ENCODE measurements around the gene WIF1.

WIF1 gene

DNA sequence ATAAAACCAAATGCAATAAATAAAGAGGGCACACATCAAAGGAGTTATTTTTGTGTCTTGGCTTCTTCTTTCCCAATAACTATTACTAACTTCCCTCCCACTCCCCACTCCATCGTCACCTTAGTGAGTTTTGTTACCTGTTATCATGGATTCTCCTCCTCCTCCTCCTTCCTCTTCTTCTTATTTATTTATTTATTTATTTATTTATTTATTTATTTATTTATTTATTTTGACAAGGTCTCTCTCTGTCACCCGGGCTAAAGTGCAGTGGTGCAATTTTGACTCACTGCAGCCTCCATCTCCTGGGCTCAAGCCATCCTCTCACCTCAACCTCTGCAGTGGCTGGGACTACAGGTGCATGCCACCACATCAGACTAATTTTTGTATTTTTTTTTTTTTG is 26.4 kb downstream of the WIF1 start (continued):
- TF ChIP-seq, protein P1, sequence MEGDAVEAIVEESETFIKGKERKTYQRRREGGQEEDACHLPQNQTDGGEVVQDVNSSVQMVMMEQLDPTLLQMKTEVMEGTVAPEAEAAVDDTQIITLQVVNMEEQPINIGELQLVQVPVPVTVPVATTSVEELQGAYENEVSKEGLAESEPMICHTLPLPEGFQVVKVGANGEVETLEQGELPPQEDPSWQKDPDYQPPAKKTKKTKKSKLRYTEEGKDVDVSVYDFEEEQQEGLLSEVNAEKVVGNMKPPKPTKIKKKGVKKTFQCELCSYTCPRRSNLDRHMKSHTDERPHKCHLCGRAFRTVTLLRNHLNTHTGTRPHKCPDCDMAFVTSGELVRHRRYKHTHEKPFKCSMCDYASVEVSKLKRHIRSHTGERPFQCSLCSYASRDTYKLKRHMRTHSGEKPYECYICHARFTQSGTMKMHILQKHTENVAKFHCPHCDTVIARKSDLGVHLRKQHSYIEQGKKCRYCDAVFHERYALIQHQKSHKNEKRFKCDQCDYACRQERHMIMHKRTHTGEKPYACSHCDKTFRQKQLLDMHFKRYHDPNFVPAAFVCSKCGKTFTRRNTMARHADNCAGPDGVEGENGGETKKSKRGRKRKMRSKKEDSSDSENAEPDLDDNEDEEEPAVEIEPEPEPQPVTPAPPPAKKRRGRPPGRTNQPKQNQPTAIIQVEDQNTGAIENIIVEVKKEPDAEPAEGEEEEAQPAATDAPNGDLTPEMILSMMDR (tag by site-specific recombination; IDR thresholded peaks at IDR 0.05) = no peak
- peak; percentile 66 for TF ChIP-seq ZXDB (tag by site-specific recombination; IDR thresholded peaks at IDR 0.05)
- no peak for TF ChIP-seq ZNF544 (tag by site-specific recombination; IDR thresholded peaks at IDR 0.05)
- peak; percentile 90; the same call in 1 of the 2 replicates for TF ChIP-seq ZNF140 (tag by site-specific recombination; IDR thresholded peaks at IDR 0.05)
- TF ChIP-seq ZFP41 (tag by site-specific recombination; IDR thresholded peaks at IDR 0.05; ENCODE audit: borderline replicate concordance) = no peak
- TF ChIP-seq ZSCAN5A (tag by site-specific recombination; IDR thresholded peaks at IDR 0.05) = no peak
- TF ChIP-seq ZNF660 (tag by site-specific recombination; IDR thresholded peaks at IDR 0.05) = no peak
- TF ChIP-seq ZBTB48 (tag by site-specific recombination; IDR thresholded peaks at IDR 0.05) = no peak
- no peak for TF ChIP-seq OSR2 (tag by site-specific recombination; IDR thresholded peaks at IDR 0.05)
- no peak for TF ChIP-seq ZNF157 (tag by site-specific recombination; IDR thresholded peaks at IDR 0.05)
- TF ChIP-seq ZNF138 (tag by site-specific recombination; IDR thresholded peaks at IDR 0.05; ENCODE audit: borderline replicate concordance) = 0 out of 2 replicates have a peak, but pooled peaks have one; percentile 25
- TF ChIP-seq ZNF596 (tag by site-specific recombination; IDR thresholded peaks at IDR 0.05) = no peak
- TF ChIP-seq SALL2 (tag by site-specific recombination; IDR thresholded peaks at IDR 0.05; ENCODE audit: borderline replicate concordance) = no peak
- peak; percentile 50; the same call in 1 of the 2 replicates for TF ChIP-seq ZNF558 (tag by site-specific recombination; IDR thresholded peaks at IDR 0.05)
- no peak for TF ChIP-seq ZNF112 (tag by site-specific recombination; IDR thresholded peaks at IDR 0.05)
- TF ChIP-seq ZNF549 (tag by site-specific recombination; IDR thresholded peaks at IDR 0.05) = no peak
- TF ChIP-seq ZNF629 (tag by site-specific recombination; IDR thresholded peaks at IDR 0.05) = peak; percentile 33; the same call in 1 of the 2 replicates
- no peak for TF ChIP-seq ZNF37A (tag by site-specific recombination; IDR thresholded peaks at IDR 0.05)
- TF ChIP-seq REPIN1 (tag by site-specific recombination; IDR thresholded peaks at IDR 0.05; ENCODE audit: low read depth) = no peak
- TF ChIP-seq ZNF184 (tag by site-specific recombination; IDR thresholded peaks at IDR 0.05) = no peak
- no peak for TF ChIP-seq SETDB1 (IDR thresholded peaks at IDR 0.05; ENCODE audit: insufficient read length, low read length)
- TF ChIP-seq ZNF776 (tag by site-specific recombination; IDR thresholded peaks at IDR 0.05; ENCODE audit: borderline replicate concordance) = no peak
- TF ChIP-seq ZNF560 (tag by site-specific recombination; IDR thresholded peaks at IDR 0.05; ENCODE audit: borderline replicate concordance) = no peak
- TF ChIP-seq ZNF132 (tag by site-specific recombination; IDR thresholded peaks at IDR 0.05; ENCODE audit: borderline replicate concordance) = no peak
- no peak for TF ChIP-seq KLF9 (tag by site-specific recombination; IDR thresholded peaks at IDR 0.05; ENCODE audit: low read depth)
- no peak for TF ChIP-seq ZFP69B (tag by site-specific recombination; IDR thresholded peaks at IDR 0.05)
- TF ChIP-seq ZNF18 (tag by site-specific recombination; IDR thresholded peaks at IDR 0.05) = no peak
- TF ChIP-seq MZF1 (tag by site-specific recombination; IDR thresholded peaks at IDR 0.05; ENCODE audit: borderline replicate concordance) = no peak; the same call in 1 of the 2 replicates
- peak; percentile 86 for TF ChIP-seq ZNF555 (tag by site-specific recombination; conservative IDR thresholded peaks at IDR 0.05)
- TF ChIP-seq WT1 (tag by site-specific recombination; IDR thresholded peaks at IDR 0.05) = no peak
- TF ChIP-seq ZNF639 (tag by site-specific recombination; IDR thresholded peaks at IDR 0.05) = no peak
- TF ChIP-seq ZBTB7A (tag by site-specific recombination; IDR thresholded peaks at IDR 0.05; ENCODE audit: low read depth) = no peak
- TF ChIP-seq ZNF146 (tag by site-specific recombination; IDR thresholded peaks at IDR 0.05) = no peak
- no peak for TF ChIP-seq ZNF777 (tag by site-specific recombination; IDR thresholded peaks at IDR 0.05; ENCODE audit: borderline replicate concordance)

Measured in HEK293 (cell line).